ENCODE measurements around the gene ALDH3A1. TPM values are rescaled to one million over a fixed set of nuclear protein-coding genes. Genes with fewer than 3 reads are reported as not detected.

Gene ALDH3A1
- total RNA-seq, 1 experiment from 2014 or later: not detected

- peak; percentile 44 for DNase-seq (ENCODE audit: low read depth)
Observed at GRCh38 chr17:19719355-19720209, 28.5 kb downstream of the ALDH3A1 start.

- DNase-seq (ENCODE audit: low read depth): no peak
Observed at GRCh38 chr17:19718613-19719354, 29.3 kb downstream of the ALDH3A1 start.

- DNase-seq (ENCODE audit: low read depth): no peak
Observed at GRCh38 chr17:19718041-19718612, 30.0 kb downstream of the ALDH3A1 start.

- no peak for DNase-seq (ENCODE audit: low read depth)
Observed at GRCh38 chr17:19717411-19717908, 30.6 kb downstream of the ALDH3A1 start.

GRCh38 chr17:19717031-19717360, 31.1 kb downstream of the ALDH3A1 start:
- no peak for DNase-seq (ENCODE audit: low read depth)

- DNase-seq (ENCODE audit: low read depth): peak; percentile 31
Observed at GRCh38 chr17:19716108-19717030, 31.7 kb downstream of the ALDH3A1 start, which contains the start of gene SLC47A2. Gene SLC47A2, minus strand, starts transcription at chr17:19716584. Its CDS starts 29 bp downstream, at chr17:19716555.

GRCh38 chr17:19714542-19715411, 33.3 kb downstream of the ALDH3A1 start:
- no peak for DNase-seq (ENCODE audit: low read depth)

- DNase-seq (ENCODE audit: low read depth): no peak
Observed at GRCh38 chr17:19713901-19714361, 34.2 kb downstream of the ALDH3A1 start.

GRCh38 chr17:19713462-19713861, 34.6 kb downstream of the ALDH3A1 start:
- DNase-seq (ENCODE audit: low read depth): no peak

GRCh38 chr17:19712436-19713004, 35.6 kb downstream of the ALDH3A1 start:
- DNase-seq (ENCODE audit: low read depth): no peak

- DNase-seq (ENCODE audit: low read depth): no peak
Observed at GRCh38 chr17:19709841-19710240, 38.3 kb downstream of the ALDH3A1 start.

- DNase-seq (ENCODE audit: low read depth): no peak
Observed at GRCh38 chr17:19708431-19709175, 39.5 kb downstream of the ALDH3A1 start.

GRCh38 chr17:19707728-19708221, 40.3 kb downstream of the ALDH3A1 start:
- DNase-seq (ENCODE audit: low read depth): no peak

GRCh38 chr17:19706791-19707727, 41.0 kb downstream of the ALDH3A1 start:
- DNase-seq (ENCODE audit: low read depth): no peak

- no peak for DNase-seq (ENCODE audit: low read depth)
Observed at GRCh38 chr17:19705771-19706770, 42.0 kb downstream of the ALDH3A1 start.

GRCh38 chr17:19705201-19705600, 42.9 kb downstream of the ALDH3A1 start:
- no peak for DNase-seq (ENCODE audit: low read depth)
